Amniotic epithelial cell (primary cell): Measurements from ENCODE around the gene DOCK2.

Experiments
- DNase-seq: peaks from one replicate; pipeline ENCODE4 v3.0.0-alpha.2; 2010; ENCODE audit warnings: low read depth

Gene DOCK2

DNA sequence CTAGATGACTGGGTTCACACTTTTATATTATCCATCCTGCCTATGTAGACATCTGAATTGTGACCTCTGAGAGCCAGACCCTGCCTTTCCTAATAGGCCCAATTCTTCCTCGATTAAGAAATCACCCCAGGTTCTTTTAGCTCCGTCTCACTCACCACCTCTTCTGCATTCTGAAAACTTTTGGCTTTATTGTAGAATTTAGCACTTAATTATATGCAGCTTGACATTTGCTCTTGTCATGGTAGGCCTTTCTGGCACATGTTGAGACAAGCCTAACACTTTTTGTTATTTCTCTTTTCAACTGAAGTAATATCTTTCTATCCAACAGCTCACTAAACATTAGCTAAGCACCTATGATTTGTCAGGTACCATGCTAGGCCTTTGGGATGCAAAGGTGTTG is 180.0 kb downstream of the DOCK2 start:
- no peak for DNase-seq

DNA sequence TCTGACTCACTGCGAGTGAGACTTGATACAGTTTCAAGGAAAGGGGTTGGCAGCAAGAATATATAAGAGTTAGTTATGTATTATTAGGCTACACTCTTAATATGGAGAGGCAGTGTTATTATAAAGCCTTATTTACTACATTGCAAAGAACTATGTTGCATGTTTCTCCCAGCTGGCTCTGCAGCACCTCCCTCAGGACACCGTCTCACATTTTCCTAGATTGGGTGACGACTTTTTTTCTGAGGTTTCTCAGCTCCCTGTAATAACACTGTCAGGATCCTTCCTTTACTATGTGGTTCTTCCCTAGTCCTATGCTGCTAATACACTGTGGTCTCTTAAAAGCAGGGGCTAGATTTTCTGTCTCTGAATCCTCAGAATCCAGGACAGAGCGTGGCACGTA is 189.5 kb downstream of the DOCK2 start:
- no peak for DNase-seq

DNA sequence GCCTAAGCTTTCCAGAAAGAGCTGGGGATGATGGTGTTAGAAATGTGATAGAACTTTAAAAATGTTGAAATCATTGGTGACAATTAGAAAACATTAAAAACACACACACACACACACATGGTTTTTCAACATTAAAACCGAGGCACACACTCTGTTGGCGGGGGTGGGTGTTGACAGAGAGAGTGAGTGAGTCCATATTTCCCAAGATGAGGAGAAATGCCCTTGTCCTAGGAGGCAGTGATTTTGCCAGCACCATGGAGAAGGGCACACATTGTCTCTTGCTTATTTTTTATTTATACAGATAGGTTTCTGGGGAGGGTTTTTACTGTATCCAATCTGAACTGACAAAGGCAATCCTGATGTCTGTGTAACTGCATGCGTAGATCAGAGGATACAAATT is 190.7 kb downstream of the DOCK2 start:
- no peak for DNase-seq

DNA sequence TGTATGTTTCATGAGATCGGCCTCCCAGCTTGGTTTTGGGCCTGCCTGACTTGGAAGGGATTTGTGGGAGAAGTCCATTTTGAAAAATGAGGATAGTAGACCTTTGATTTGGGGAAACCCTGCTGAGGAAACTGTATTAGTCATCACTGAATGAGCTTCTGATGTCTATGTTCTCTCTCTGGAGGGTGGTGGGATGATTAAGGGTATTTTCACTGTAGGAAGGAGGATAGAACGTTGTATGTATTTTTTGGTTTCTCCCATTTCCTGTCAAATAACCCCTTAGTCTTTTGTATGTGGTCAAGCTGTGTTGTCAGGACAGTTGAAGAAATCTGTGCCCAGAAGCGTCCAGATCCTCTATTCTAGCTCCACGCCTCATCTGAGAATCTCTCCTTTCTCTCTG is 191.3 kb downstream of the DOCK2 start:
- DNase-seq, result no peak

DNA sequence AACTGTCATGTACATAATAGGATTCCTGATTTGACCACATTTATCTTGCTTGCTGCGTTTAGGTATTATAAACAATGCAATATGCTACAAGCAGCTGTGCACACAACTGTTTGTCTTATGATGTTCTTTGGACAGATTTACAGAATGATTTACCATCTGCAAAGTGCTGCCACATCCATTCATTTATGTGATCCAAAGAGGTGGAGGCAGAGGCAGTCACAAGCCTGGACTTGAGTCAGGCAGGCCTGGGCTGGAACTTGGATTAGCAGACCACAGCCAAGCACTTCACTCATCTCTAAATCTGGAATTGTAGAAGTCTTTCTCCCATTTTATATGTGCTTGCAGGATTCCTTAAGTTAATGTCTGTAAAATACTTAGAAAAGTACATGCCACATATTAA is 194.3 kb downstream of the DOCK2 start:
- no peak for DNase-seq

DNA sequence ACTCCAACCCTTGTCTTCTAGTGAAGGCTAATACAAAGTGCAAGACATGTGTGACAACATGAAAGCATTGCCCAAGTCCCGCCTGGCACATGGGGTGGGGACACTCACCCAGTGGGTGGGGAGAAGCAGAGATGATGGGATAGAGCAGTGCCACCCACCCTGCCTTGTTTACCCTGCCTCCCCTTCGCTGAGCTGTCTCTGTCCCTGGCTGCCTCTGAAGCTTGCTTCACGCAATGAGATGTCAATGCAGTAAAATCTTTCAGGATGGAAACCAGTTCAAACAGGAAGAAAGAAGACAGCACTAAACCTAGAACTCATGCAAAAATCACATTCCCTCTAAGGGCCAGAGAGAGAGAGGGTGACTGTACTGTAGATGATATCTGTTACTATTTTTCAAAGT is 195.2 kb downstream of the DOCK2 start:
- no peak for DNase-seq

DNA sequence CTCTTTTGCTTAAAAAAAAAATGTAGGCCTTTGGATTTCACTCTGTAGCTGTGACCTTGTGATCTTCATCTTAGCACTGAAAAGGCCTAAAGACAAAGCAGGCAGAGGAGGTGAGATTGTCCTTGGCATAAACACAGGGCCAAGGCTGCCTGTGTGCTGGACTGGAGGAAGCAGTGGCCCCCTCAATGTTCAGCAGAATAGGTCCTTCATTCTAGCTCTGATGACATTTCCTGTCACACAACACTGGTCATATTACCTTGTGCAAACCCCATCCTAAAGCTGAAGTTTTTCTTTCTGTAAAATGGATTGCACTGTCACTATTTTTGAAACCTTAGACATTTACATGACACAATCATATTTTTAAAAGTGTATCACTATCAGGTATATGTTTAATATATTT is 195.8 kb downstream of the DOCK2 start:
- no peak for DNase-seq

DNA sequence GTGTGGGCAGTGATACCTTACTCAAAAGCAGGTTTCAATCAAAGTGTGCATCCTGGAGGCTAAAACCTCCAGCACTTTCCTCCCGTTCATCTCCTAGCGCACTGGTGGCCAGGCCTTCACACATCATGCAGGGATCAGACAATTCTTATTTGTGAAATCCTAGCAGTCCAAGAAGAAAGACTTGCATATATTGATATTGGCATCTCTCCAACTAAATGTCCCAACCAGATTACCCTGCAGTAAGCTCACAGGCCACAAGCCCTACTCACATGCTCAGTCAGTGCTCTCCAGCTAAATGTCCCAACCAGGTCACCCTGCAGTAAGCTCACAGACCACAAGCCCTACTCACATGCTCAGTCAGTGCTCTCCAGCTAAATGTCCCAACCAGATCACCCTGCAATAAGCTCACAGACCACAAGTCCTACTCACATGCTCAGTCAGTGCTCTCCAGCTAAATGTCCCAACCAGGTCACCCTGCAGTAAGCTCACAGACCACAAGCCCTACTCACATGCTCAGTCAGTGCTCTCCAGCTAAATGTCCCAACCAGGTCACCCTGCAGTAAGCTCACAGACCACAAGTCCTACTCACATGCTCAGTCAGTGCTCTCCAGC is 196.7 kb downstream of the DOCK2 start:
- peak; percentile 34 for DNase-seq

DNA sequence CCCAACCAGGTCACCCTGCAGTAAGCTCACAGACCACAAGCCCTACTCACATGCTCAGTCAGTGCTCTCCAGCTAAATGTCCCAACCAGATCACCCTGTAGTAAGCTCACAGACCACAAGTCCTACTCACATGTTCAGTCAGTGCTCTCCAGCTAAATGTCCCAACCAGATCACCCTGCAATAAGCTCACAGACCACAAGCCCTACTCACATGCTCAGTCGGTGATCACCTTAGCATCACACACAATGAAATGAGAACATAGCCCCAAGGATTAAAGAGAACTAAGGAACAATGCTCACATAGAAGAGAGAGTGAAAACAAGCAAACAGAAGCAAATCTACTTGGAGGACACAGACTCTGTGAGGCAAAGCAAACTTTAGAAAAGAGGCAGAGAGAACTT is 197.5 kb downstream of the DOCK2 start:
- peak; percentile 42 for DNase-seq

DNA sequence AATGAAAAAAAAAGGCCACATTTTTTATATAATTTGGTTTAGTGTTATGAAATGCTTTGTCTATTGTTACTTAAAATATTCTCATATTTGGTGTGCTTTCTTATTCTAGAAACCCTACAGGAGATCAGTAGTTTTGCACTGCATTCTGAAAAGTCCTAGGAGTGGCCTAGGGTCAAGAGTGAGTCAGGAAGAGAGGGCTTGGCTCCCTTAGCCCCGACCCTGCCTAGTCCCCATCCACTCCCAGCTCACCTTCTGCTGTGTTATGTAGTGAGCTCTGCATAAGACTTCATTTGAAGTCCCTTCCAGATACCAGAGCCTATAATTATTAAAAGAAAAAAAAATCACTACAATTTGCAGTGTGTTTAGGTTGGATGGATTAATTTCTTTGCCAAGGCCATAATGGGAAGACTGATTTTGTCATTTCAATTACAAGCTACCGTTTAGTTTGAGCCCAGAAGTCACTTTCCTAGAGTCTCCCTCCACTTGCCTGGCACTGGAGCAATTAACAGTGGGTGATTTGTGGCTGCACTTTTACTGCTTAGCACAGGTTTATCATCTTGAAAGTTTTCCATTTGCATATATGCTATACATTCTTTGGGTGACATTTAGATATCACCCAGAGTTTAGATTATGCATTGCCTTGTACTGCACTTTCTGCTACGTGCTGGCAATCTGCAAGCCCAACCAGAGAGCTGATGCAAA is 199.9 kb downstream of the DOCK2 start:
- DNase-seq, result no peak

DNA sequence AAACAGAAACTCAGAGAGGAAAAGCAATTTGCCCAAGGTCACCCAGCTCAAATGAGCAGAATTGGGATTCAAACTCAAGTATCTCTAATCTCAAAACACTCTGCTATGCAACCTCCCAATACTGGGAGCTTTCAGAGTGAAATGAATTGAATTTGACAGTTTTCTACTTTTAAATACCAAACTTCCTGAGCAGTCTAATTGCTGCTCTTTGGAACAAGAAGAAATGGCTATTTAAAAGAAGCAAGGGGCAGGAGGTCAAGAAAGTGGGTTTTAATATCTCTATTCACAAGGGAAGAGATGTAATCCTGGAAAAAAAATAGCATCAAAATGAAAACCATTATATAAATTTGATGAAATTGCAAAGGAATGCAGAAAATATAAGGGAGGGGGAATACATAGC is 200.6 kb downstream of the DOCK2 start:
- DNase-seq, result no peak

DNA sequence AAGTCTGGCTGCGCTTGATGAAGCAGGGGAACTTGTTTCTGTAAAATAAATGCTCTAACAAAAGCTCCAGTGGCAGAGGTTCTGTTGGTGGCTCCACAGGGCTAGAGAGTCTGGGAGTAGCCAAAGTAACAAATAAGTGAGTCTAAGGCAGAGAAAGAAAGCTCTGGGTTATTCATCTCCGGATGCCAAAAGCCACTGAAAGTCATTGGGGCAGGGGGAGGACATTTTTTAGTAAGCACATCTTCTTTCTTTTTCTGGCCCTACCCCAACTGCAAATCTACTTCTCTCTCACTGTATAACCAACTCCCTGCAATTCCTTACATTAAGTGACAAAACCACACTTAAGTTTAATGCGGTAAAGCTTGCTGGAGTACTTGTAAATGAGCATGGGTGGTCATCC is 201.6 kb downstream of the DOCK2 start:
- DNase-seq, result no peak

DNA sequence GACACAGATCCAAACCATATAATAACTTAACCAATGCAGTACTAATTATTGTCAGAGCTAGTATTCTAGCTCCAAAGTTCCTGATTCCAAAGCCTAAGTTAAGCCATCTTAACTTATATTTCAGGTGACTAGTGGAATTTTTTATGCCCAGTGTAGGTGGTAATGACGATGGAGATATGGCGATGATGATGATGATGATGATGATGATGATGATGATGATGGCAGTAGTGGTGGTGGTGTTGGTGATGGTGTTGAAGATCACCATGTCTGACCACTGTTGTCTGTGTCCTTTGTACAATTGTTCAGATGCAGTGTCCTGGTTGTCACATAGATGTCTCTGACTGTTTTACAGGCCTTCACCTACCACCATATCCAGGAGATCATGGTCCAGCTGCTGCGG is 203.3 kb downstream of the DOCK2 start:
- DNase-seq, result no peak

DNA sequence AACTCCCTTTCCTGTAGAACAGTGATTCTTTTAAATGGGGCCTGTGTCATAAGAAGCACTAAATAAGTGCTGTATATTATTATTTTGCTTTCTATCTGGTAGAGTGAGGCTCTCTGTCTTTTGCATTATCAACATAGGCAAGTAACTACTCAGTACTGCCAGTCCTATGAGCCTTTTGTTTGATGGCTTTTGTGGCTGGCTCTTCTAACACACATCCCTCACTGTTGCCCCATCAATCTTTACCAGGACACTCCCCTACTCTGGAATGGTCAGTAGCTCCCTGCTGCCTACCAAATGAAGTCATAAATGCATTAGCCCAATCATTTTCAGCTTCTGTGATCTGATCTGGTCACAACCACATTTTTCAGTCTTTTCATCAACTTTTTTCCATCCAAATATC is 205.6 kb downstream of the DOCK2 start:
- DNase-seq, result no peak

DNA sequence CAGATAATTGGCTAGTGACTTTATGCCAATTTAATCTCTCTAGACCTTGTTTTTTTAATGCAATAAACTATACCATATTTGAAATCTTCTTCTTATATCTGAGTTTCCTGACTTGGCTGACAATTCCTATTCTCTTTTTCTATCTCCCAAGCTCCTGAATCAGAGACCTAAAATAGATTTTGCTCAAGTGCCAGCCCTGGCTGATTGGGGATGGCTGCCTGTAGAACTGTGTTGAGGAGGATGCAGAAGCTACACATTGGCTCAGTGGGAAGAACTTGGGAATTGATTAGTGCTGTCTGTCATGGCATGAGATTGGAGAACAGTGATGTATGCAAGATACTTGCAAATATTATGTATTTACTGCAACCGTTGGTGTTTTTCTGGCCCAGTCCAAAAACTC is 210.4 kb downstream of the DOCK2 start:
- DNase-seq, result no peak

DNA sequence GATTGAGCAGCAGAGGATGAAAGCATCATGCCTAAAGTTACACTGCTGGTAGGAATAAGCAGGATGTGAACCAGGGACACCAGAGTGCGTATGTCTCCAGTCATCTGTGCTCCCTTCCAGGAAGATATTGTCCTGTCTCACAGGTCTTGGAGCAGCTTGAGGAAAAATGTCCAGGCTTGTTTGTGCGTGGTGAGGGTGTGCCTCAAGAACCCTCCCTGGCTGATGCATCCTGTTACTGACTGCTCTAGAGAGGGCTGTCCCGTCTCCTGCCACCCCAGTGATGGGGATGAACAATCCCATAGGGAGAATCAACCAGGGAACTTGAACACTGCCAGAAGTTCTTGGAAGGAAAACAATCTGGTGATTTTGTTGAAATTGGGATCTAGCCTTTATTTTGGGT is 211.2 kb downstream of the DOCK2 start:
- DNase-seq, result no peak

DNA sequence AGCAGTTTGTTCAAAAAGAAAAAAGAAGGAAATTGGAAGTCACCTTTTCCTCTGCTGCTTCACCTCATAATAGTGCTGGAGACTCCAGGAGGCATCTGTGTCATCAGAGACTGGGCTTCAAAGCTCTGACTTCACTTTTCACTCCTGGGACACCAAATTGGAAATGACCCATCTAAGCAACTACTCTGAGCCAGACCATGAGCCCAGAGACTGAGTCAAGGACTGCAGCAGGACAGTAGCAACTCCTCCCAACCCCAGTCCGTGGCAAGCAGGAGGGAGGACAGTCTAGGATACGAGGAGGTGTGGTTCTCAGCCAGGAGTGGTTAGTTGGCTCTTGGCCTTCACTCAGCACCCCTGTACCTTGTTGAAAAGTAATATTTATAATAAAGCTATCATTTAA is 211.7 kb downstream of the DOCK2 start:
- no peak for DNase-seq

DNA sequence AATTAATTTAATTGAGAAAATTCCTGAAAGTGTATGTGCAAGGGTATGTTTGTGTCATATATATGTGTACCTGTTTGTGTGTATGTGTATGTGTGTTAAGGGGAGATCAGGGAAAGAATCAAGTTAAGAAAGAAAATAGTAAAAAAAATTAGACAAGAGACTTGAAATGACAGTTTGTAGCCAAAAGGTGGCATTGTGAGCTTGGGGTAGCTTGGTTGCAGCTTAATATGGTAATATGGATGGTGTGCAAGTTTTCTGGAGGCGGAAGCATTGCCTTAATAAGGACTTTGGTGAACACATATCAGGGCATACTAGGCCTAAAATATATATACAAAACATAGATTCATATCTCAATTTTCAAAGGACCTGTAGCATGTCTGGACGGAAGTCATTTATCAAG is 213.3 kb downstream of the DOCK2 start:
- no peak for DNase-seq

DNA sequence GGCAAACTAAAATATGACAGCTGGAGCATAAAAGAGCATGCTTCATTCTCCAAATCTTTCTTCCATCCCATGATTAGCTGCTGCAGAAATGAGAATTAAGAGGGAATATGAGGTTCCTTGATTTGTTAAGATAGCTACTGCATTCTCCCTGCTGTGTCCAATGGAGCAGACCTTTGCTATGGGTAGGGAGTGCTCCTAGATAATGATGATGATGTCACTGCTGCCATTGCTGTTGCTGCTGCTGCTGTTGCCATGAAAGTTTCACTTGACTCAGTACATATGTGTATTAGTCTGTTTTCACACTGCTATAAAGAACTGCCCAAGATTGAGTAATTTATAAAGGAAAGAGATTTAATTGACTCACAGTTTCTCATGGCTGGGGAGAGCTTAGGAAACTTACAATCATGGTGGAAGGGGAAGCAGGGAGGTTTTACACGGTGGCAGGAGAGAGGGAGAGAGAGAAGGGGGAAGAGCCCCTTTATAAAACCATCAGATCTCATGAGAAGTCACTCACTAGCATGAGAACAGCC is 214.3 kb downstream of the DOCK2 start:
- DNase-seq, result no peak

DNA sequence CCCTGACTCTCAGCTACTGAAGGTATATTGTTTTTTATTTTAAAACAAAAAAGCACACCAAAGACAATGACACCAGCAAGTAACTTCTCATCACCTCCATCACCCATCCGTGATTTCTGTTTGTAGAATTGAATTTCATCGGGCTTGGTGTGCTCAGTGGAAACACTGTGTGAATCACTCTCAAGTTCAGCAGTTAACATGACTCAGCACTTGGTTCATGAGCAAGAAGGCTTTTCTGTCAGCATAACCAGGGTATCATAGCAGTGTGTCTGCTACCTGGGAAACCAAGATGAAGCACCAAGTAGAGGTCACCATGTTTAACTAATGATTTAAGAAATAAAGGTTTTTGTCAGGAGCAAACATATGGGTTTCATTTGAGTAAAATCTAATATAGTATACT is 219.5 kb downstream of the DOCK2 start:
- peak; percentile 87 for DNase-seq

DNA sequence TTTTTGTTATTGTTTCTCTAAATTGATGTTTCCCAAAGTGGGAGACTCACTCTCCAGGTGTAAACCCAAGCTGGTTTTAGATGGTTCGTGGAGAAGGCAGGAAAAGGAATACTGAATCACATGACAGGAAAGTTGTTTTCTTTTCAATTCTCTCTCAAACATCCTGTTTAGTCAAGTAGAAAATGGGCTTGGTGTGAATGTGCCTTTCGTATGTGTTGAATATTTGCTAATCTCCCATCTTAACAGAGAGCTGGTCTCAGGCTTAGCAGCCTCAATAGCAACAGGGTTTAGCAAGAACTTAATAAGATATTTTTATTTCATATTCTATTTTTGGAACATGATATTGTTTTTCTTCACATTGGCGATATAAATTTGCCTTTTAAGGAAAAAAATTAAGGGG is 223.5 kb downstream of the DOCK2 start:
- no peak for DNase-seq

DNA sequence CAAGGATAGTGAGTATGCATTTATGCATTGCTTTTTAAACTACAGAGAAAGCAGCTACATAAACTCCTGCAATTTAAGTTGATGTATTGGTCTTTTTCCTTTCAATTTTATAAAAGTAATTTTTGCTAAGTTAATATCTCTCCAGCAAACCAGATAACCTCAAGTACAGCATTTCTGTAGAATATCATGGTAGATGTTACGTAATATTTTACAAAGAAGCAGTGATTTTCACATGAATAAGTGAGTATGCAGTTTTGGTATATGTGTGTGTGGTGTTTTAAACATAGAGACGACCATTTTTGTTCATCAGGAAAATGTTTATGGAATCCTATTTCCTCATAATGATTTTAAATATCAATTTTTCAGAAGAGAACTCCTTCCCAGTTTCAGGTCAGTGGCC is 224.4 kb downstream of the DOCK2 start:
- DNase-seq, result peak; percentile 24

DNA sequence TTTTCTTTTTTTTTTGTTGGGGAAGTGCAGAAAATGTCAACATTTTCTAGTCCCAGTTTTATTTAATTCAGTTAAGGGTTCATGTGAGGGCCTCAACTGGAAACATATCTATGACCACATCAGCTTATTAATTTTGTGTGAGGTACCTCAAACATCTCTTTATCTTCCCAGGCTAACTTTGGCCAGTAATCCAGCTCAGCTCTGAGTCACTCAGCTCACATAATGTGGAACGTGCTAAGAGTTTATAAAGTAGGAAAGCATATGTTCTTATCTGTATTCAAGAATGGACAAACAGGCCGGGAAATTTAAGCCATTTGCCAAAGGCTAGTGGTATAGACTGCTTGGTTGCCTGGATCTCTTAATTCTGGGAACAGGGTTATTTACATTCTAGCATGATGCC is 224.9 kb downstream of the DOCK2 start:
- DNase-seq, result peak; percentile 90

DNA sequence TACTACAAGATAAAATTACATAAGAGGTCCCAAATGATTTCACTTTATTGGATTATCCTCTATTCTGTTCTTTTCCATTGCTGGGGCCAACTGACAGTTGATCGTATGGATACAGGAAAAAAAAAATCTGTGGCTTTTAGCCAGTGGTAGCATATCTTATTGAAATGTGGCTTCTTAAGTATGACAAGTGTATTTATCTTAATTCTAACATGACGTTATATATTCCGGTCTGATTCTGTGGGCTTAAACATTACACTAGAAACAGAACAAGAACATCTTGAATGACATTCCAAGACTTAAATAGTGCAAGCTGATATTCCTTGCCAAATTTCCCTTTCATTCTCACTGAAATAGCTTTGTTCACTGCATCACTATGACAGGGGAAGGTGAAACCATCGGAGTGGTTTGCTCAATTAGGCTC is 225.3 kb downstream of the DOCK2 start:
- DNase-seq, result no peak
